ENCODE results near the gene PF4V1.

The PF4V1 gene

GRCh38 chr4:73853246-73853704 is at the start of gene PF4V1:
Gene PF4V1 (plus strand): TSS chr4:73853296. CDS start chr4:73853363, 67 bp downstream.
- DNase-seq (ENCODE audit: low read depth), result no peak

- DNase-seq (ENCODE audit: low read depth), result no peak
Observed at GRCh38 chr4:73810191-73810590, 42.9 kb upstream of the PF4V1 start.

GRCh38 chr4:73811841-73812240 is 41.3 kb upstream of the PF4V1 start:
- no peak for DNase-seq (ENCODE audit: low read depth)

- DNase-seq (ENCODE audit: low read depth), result no peak
Observed at GRCh38 chr4:73814679-73815078, 38.4 kb upstream of the PF4V1 start.

- DNase-seq (ENCODE audit: low read depth), result no peak
Observed at GRCh38 chr4:73815145-73815544, 38.0 kb upstream of the PF4V1 start.

- peak; percentile 34 for DNase-seq (ENCODE audit: low read depth)
Observed at GRCh38 chr4:73816814-73817213, 36.3 kb upstream of the PF4V1 start.

- DNase-seq (ENCODE audit: low read depth), result no peak
Observed at GRCh38 chr4:73817341-73817740, 35.8 kb upstream of the PF4V1 start.

GRCh38 chr4:73821325-73821724 is 31.8 kb upstream of the PF4V1 start:
- DNase-seq (ENCODE audit: low read depth), result no peak

- no peak for DNase-seq (ENCODE audit: low read depth)
Observed at GRCh38 chr4:73822389-73822788, 30.7 kb upstream of the PF4V1 start.

GRCh38 chr4:73822812-73823504 is 30.1 kb upstream of the PF4V1 start:
- DNase-seq (ENCODE audit: low read depth), result no peak

- DNase-seq (ENCODE audit: low read depth), result no peak
Observed at GRCh38 chr4:73823760-73824159, 29.3 kb upstream of the PF4V1 start.

GRCh38 chr4:73828956-73829355 is 24.1 kb upstream of the PF4V1 start:
- no peak for DNase-seq (ENCODE audit: low read depth)

- DNase-seq (ENCODE audit: low read depth), result no peak
Observed at GRCh38 chr4:73831569-73831968, 21.5 kb upstream of the PF4V1 start.

GRCh38 chr4:73832651-73833237 is 20.4 kb upstream of the PF4V1 start:
- no peak for DNase-seq (ENCODE audit: low read depth)

- no peak for DNase-seq (ENCODE audit: low read depth)
Observed at GRCh38 chr4:73836373-73837279, 16.5 kb upstream of the PF4V1 start, which contains the start of gene CXCL6. Gene CXCL6 (plus strand): TSS chr4:73836678. CDS start chr4:73836751, 73 bp downstream.

- no peak for DNase-seq (ENCODE audit: low read depth)
Observed at GRCh38 chr4:73839071-73839470, 14.0 kb upstream of the PF4V1 start.

- no peak for DNase-seq (ENCODE audit: low read depth)
Observed at GRCh38 chr4:73839715-73840114, 13.4 kb upstream of the PF4V1 start.

GRCh38 chr4:73841243-73841925 is 11.7 kb upstream of the PF4V1 start:
- no peak for DNase-seq (ENCODE audit: low read depth)

- DNase-seq (ENCODE audit: low read depth), result no peak
Observed at GRCh38 chr4:73842696-73843095, 10.4 kb upstream of the PF4V1 start.

- no peak for DNase-seq (ENCODE audit: low read depth)
Observed at GRCh38 chr4:73843369-73843768, 9.7 kb upstream of the PF4V1 start.

- no peak for DNase-seq (ENCODE audit: low read depth)
Observed at GRCh38 chr4:73844345-73844744, 8.8 kb upstream of the PF4V1 start.

GRCh38 chr4:73844806-73845205 is 8.3 kb upstream of the PF4V1 start:
- DNase-seq (ENCODE audit: low read depth), result no peak
